ENCODE results near the gene GPAM.

The GPAM gene, protein sequence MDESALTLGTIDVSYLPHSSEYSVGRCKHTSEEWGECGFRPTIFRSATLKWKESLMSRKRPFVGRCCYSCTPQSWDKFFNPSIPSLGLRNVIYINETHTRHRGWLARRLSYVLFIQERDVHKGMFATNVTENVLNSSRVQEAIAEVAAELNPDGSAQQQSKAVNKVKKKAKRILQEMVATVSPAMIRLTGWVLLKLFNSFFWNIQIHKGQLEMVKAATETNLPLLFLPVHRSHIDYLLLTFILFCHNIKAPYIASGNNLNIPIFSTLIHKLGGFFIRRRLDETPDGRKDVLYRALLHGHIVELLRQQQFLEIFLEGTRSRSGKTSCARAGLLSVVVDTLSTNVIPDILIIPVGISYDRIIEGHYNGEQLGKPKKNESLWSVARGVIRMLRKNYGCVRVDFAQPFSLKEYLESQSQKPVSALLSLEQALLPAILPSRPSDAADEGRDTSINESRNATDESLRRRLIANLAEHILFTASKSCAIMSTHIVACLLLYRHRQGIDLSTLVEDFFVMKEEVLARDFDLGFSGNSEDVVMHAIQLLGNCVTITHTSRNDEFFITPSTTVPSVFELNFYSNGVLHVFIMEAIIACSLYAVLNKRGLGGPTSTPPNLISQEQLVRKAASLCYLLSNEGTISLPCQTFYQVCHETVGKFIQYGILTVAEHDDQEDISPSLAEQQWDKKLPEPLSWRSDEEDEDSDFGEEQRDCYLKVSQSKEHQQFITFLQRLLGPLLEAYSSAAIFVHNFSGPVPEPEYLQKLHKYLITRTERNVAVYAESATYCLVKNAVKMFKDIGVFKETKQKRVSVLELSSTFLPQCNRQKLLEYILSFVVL

GRCh38 chr10:112183329-112184051, at the start of gene GPAM:
Gene GPAM, minus strand, starts transcription at chr10:112183765. Its CDS starts 1,981 bp downstream, at chr10:112181784.
- H3K4me3 ChIP-seq (ENCODE audit: severe bottlenecking): peak within 1 kb of the TSS; percentile 66
- peaks cover 37% of the 10 kb centered on the region for H3K36me3 ChIP-seq (ENCODE audit: low read depth)
- peaks cover 8% of the 10 kb centered on the region for H3K4me1 ChIP-seq (ENCODE audit: insufficient read depth, poor library complexity, severe bottlenecking)
- ATAC-seq (ENCODE audit: low read depth): peak; percentile 95
- peak; percentile 77 for DNase-seq (ENCODE audit: low spot score)
- no peaks in the 10 kb centered on the region for H3K27me3 ChIP-seq (ENCODE audit: insufficient read depth, poor library complexity, severe bottlenecking)
- no peaks in the 10 kb centered on the region for H3K9me3 ChIP-seq (ENCODE audit: severe bottlenecking)
- no peak for TF ChIP-seq CTCF (IDR thresholded peaks at IDR 0.05; ENCODE audit: poor library complexity, severe bottlenecking)
- no peak within 1 kb of the TSS for H3K27ac ChIP-seq (ENCODE audit: poor library complexity, severe bottlenecking)

- peaks cover 22% of the 10 kb centered on the region for H3K4me1 ChIP-seq (ENCODE audit: insufficient read depth, poor library complexity, severe bottlenecking)
- ATAC-seq (ENCODE audit: low read depth) (no peak; the same call in 2 of the 3 replicates), DNase-seq (ENCODE audit: low spot score) (no peak)
- no peak for TF ChIP-seq CTCF (IDR thresholded peaks at IDR 0.05; ENCODE audit: poor library complexity, severe bottlenecking)
- no peak overlapping the region for H3K4me3 ChIP-seq (ENCODE audit: severe bottlenecking)
- no peaks in the 10 kb centered on the region for H3K9me3 ChIP-seq (ENCODE audit: severe bottlenecking)
- no peaks in the 10 kb centered on the region for H3K27me3 ChIP-seq (ENCODE audit: insufficient read depth, poor library complexity, severe bottlenecking)
- H3K27ac ChIP-seq (ENCODE audit: poor library complexity, severe bottlenecking): no peak overlapping the region
- no peaks in the 10 kb centered on the region for H3K36me3 ChIP-seq (ENCODE audit: low read depth)
Measured at GRCh38 chr10:112232670-112233069, 49.1 kb upstream of the GPAM start.

GRCh38 chr10:112231602-112232400, 48.2 kb upstream of the GPAM start:
- DNase-seq (ENCODE audit: low spot score) (no peak), ATAC-seq (ENCODE audit: low read depth) (no peak)
- Histone ChIP-seq H3K4me3 (ENCODE audit: severe bottlenecking) (no peak overlapping the region), H3K4me1 (ENCODE audit: insufficient read depth, poor library complexity, severe bottlenecking) (peaks cover 22% of the 10 kb centered on the region), H3K36me3 (ENCODE audit: low read depth) (no peaks in the 10 kb centered on the region), H3K27me3 (ENCODE audit: insufficient read depth, poor library complexity, severe bottlenecking) (no peaks in the 10 kb centered on the region), H3K27ac (ENCODE audit: poor library complexity, severe bottlenecking) (no peak overlapping the region), H3K9me3 (ENCODE audit: severe bottlenecking) (no peaks in the 10 kb centered on the region)
- no peak for TF ChIP-seq CTCF (IDR thresholded peaks at IDR 0.05; ENCODE audit: poor library complexity, severe bottlenecking)

- H3K27me3 ChIP-seq (ENCODE audit: insufficient read depth, poor library complexity, severe bottlenecking): no peaks in the 10 kb centered on the region
- DNase-seq (ENCODE audit: low spot score) (no peak), ATAC-seq (ENCODE audit: low read depth) (no peak)
- H3K4me3 ChIP-seq (ENCODE audit: severe bottlenecking): no peak overlapping the region
- TF ChIP-seq CTCF (IDR thresholded peaks at IDR 0.05; ENCODE audit: poor library complexity, severe bottlenecking): no peak
- peaks cover 19% of the 10 kb centered on the region for H3K4me1 ChIP-seq (ENCODE audit: insufficient read depth, poor library complexity, severe bottlenecking)
- peak overlapping the region; percentile 59 for H3K27ac ChIP-seq (ENCODE audit: poor library complexity, severe bottlenecking)
- H3K36me3 ChIP-seq (ENCODE audit: low read depth): no peaks in the 10 kb centered on the region
- H3K9me3 ChIP-seq (ENCODE audit: severe bottlenecking): no peaks in the 10 kb centered on the region
Measured at GRCh38 chr10:112230325-112230988, 46.9 kb upstream of the GPAM start.
